H9 (cell line): ENCODE results near the gene ENC1. TPM values are rescaled to one million over a fixed set of nuclear protein-coding genes. Genes with fewer than 3 reads are reported as not detected.

ENCODE experiments used
- DNase-seq: peaks from one replicate; pipeline ENCODE4 v3.0.0-alpha.2; 2017
- H2AFZ ChIP-seq: one replicate; pipeline ENCODE4 v1.6.1; 2013; ENCODE audit warnings: mild to moderate bottlenecking, low read length, control low read depth, moderate library complexity
- H2AK5ac ChIP-seq: 2 replicates; pipeline ENCODE4 v1.6.1; 2013; ENCODE audit warnings: low read length, control low read depth, mixed read lengths; ENCODE audit not compliant: insufficient read length
- H2BK120ac ChIP-seq: one replicate; pipeline ENCODE4 v1.6.1; 2013; ENCODE audit warnings: low read depth, mild to moderate bottlenecking, low read length, control low read depth, inconsistent platforms; ENCODE audit not compliant: poor library complexity, severe bottlenecking
- H2BK12ac ChIP-seq: 2 replicates; pipeline ENCODE4 v1.6.1; 2013; ENCODE audit warnings: low read length, control low read depth, mixed read lengths, low read depth; ENCODE audit not compliant: insufficient read length
- H2BK15ac ChIP-seq: 2 replicates; pipeline ENCODE4 v1.6.1; 2013; ENCODE audit warnings: low read depth, low read length, control low read depth
- H2BK20ac ChIP-seq: one replicate; pipeline ENCODE4 v1.6.1; 2013; ENCODE audit warnings: low read depth, mild to moderate bottlenecking, low read length, control low read depth, inconsistent platforms; ENCODE audit not compliant: poor library complexity, severe bottlenecking
- H2BK5ac ChIP-seq: 2 replicates; pipeline ENCODE4 v1.6.1; 2013; ENCODE audit warnings: low read length, control low read depth, mixed read lengths; ENCODE audit not compliant: insufficient read length
- H3K14ac ChIP-seq: 2 replicates; pipeline ENCODE4 v1.6.1; 2013; ENCODE audit warnings: low read length, control low read depth; ENCODE audit not compliant: insufficient read depth
- H3K18ac ChIP-seq: 2 replicates; pipeline ENCODE4 v1.6.1; 2013; ENCODE audit warnings: low read depth, mild to moderate bottlenecking, mixed read lengths, low read length, control low read depth; ENCODE audit not compliant: insufficient read length
- H3K23ac ChIP-seq: 2 replicates; pipeline ENCODE4 v1.6.1; 2013; ENCODE audit warnings: low read length, control low read depth, mixed read lengths, low read depth; ENCODE audit not compliant: insufficient read length
- H3K23me2 ChIP-seq: 2 replicates; pipeline ENCODE4 v1.6.1; 2013; ENCODE audit warnings: low read depth, mild to moderate bottlenecking, mixed read lengths, low read length, control low read depth; ENCODE audit not compliant: insufficient read length, poor library complexity, severe bottlenecking
- H3K27ac ChIP-seq: 2 replicates; pipeline ENCODE4 v1.5.1; 2013; ENCODE audit warnings: low read length, control low read depth, mixed read lengths, low read depth; ENCODE audit not compliant: insufficient read length
- H3K27me3 ChIP-seq: 2 replicates; pipeline ENCODE4 v1.6.1; 2013; ENCODE audit warnings: low read length, control low read depth, inconsistent platforms; ENCODE audit not compliant: insufficient read depth
- H3K4ac ChIP-seq: 2 replicates; pipeline ENCODE4 v1.6.1; 2013; ENCODE audit warnings: low read depth, mild to moderate bottlenecking, control low read depth, inconsistent platforms, low read length, moderate library complexity
- H3K4me1 ChIP-seq: 2 replicates; pipeline ENCODE4 v1.6.1; 2013; ENCODE audit warnings: low read length, control low read depth, inconsistent platforms; ENCODE audit not compliant: insufficient read depth
- H3K4me2 ChIP-seq: 2 replicates; pipeline ENCODE4 v1.6.1; 2013; ENCODE audit warnings: low read length, control low read depth, mixed read lengths; ENCODE audit not compliant: insufficient read length, insufficient read depth
- H3K56ac ChIP-seq: 2 replicates; pipeline ENCODE4 v1.6.1; 2013; ENCODE audit warnings: low read depth, mild to moderate bottlenecking, mixed read lengths, low read length, control low read depth; ENCODE audit not compliant: insufficient read length
- H3K79me1 ChIP-seq: 2 replicates; pipeline ENCODE4 v1.6.1; 2013; ENCODE audit warnings: low read depth, mild to moderate bottlenecking, moderate library complexity, low read length, control low read depth, inconsistent platforms; ENCODE audit not compliant: insufficient read depth, poor library complexity, severe bottlenecking
- H3K79me2 ChIP-seq: 2 replicates; pipeline ENCODE4 v1.6.1; 2013; ENCODE audit warnings: low read length, control low read depth, inconsistent platforms; ENCODE audit not compliant: insufficient read depth
- H3K9ac ChIP-seq: 2 replicates; pipeline ENCODE4 v1.6.1; 2013; ENCODE audit warnings: low read length, control low read depth, mixed read lengths; ENCODE audit not compliant: insufficient read length; ENCODE audit errors: extremely low read depth
- H3K9me3 ChIP-seq: one replicate; pipeline ENCODE4 v1.6.1; 2013; ENCODE audit warnings: low read depth, low read length, inconsistent platforms; ENCODE audit not compliant: control insufficient read depth
- H3T11ph ChIP-seq: one replicate; pipeline ENCODE4 v1.6.1; 2013; ENCODE audit warnings: mild to moderate bottlenecking, low read length, control low read depth, inconsistent platforms
- H4K20me1 ChIP-seq: one replicate; pipeline ENCODE4 v1.6.1; 2013; ENCODE audit not compliant: control insufficient read depth, insufficient read length, insufficient read depth
- H4K5ac ChIP-seq: 2 replicates; pipeline ENCODE4 v1.6.1; 2013; ENCODE audit warnings: low read depth, mild to moderate bottlenecking, mixed read lengths, low read length, control low read depth; ENCODE audit not compliant: insufficient read length
- H4K8ac ChIP-seq: replicated peaks from 2 replicates; pipeline ENCODE4 v1.6.1; 2013; ENCODE audit warnings: low read length, control low read depth, mixed read lengths, low read depth; ENCODE audit not compliant: insufficient read length
- H4K91ac ChIP-seq: 2 replicates; pipeline ENCODE4 v1.6.1; 2013; ENCODE audit warnings: low read depth, mild to moderate bottlenecking, moderate library complexity, mixed read lengths, low read length, control low read depth; ENCODE audit not compliant: insufficient read length
- H3K27ac Mint-ChIP-seq, 3 experiments: 2 replicates in 2 of 3; 3 replicates in 1 of 3; pipeline ENCODE4 v1.8.0; 2020 to 2021; ENCODE audit warnings: mixed read lengths in 3 of 3, mild to moderate bottlenecking in 1 of 3, moderate library complexity in 1 of 3
- H3K27me3 Mint-ChIP-seq: 2 replicates; pipeline ENCODE4 v1.8.0; 2021; ENCODE audit warnings: low read depth, mild to moderate bottlenecking, moderate library complexity, mixed read lengths
- H3K36me3 Mint-ChIP-seq, 3 experiments: 2 replicates in 2 of 3; 3 replicates in 1 of 3; pipeline ENCODE4 v1.8.0; 2020 to 2021; ENCODE audit warnings: low read depth in 3 of 3, mixed read lengths in 3 of 3; ENCODE audit not compliant: insufficient read depth in 1 of 3
- H3K4me1 Mint-ChIP-seq, 2 experiments: 2 replicates each; pipeline ENCODE4 v1.8.0; 2020; ENCODE audit warnings: mixed read lengths in 2 of 2
- H3K4me3 Mint-ChIP-seq, 2 experiments: 2 replicates in 1 of 2; 3 replicates in 1 of 2; pipeline ENCODE4 v1.8.0; 2020 to 2021; ENCODE audit warnings: mild to moderate bottlenecking in 2 of 2, mixed read lengths in 2 of 2, moderate library complexity in 1 of 2
- H3K9me3 Mint-ChIP-seq, 2 experiments: 2 replicates in 1 of 2; 3 replicates in 1 of 2; pipeline ENCODE4 v1.8.0; 2020; ENCODE audit warnings: mild to moderate bottlenecking in 2 of 2, mixed read lengths in 2 of 2, moderate library complexity in 1 of 2
- CTCF ChIP-seq: fragments of 200-600 bp; sonication (generic); conservative IDR thresholded peaks from 3 replicates; pipeline ENCODE4 v1.8.0; 2021; ENCODE audit warnings: antibody characterized with exemption, mild to moderate bottlenecking
- total RNA-seq: library from RNA; stranded (reverse); gene quantifications from 2 replicates; pipeline ENCODE4 v1.2.1, GENCODE V29; 2021

Gene ENC1
- total RNA-seq, 1 experiment from 2014 or later, result 14.4 TPM

- no peak overlapping the region for H4K5ac ChIP-seq
- H3K79me1 ChIP-seq, result no peaks in the 10 kb centered on the region
- no peaks in the 10 kb centered on the region for H4K20me1 ChIP-seq
- H3K27me3 Mint-ChIP-seq, result no peaks in the 10 kb centered on the region
- no peak overlapping the region for H3K9ac ChIP-seq
- H3K4me1 Mint-ChIP-seq, result peaks cover 6 to 7% of the 10 kb centered on the region in 2 experiments; a peak in 3 of 4 replicates
- no peak for TF ChIP-seq CTCF
- no peak overlapping the region for H3K4me2 ChIP-seq
- H2BK20ac ChIP-seq, result no peak overlapping the region
- H3T11ph ChIP-seq, result no peak overlapping the region
- no peak overlapping the region for H3K56ac ChIP-seq
- no peak overlapping the region for H2BK5ac ChIP-seq
- H3K9me3 ChIP-seq, result no peaks in the 10 kb centered on the region
- no peak for DNase-seq
- no peak overlapping the region for H2BK12ac ChIP-seq
- no peaks in the 10 kb centered on the region for H3K23me2 ChIP-seq
- H3K4ac ChIP-seq, result no peak overlapping the region
- no peak overlapping the region for H3K14ac ChIP-seq
- H3K4me3 Mint-ChIP-seq, result no peak overlapping the region
- H3K18ac ChIP-seq, result no peak overlapping the region
- H3K23ac ChIP-seq, result no peak overlapping the region
- no peak overlapping the region for H4K8ac ChIP-seq
- H2AK5ac ChIP-seq, result no peak overlapping the region
- H2BK15ac ChIP-seq, result no peak overlapping the region
- H2AFZ ChIP-seq, result no peak overlapping the region
- H3K36me3 Mint-ChIP-seq, result peaks cover 0 to 8% (median 0%) of the 10 kb centered on the region in 3 experiments; a peak in 2 of 7 replicates
- H3K9me3 Mint-ChIP-seq, result peaks cover 6 to 7% of the 10 kb centered on the region in 2 experiments; a peak in 3 of 5 replicates
- no peaks in the 10 kb centered on the region for H3K79me2 ChIP-seq
- no peaks in the 10 kb centered on the region for H3K4me1 ChIP-seq
- H3K27me3 ChIP-seq, result no peaks in the 10 kb centered on the region
- H3K27ac ChIP-seq, result no peak overlapping the region
- H3K27ac Mint-ChIP-seq, result no peak overlapping the region
- H2BK120ac ChIP-seq, result no peak overlapping the region
- no peak overlapping the region for H4K91ac ChIP-seq
Observed at GRCh38 chr5:74655716-74656115, 15.2 kb upstream of the ENC1 start.
